Stimulated activated CD4-positive, alpha-beta T cell treated with anti-CD3 and anti-CD28 coated beads, Interleukin-1b, Interleukin-23, amount 100 ng/mL, for 1 hour (primary cell): ENCODE measurements around the gene IL17RD.
"Not testable (repeated sequence)": the region's sequence is repeated elsewhere in the genome, so short reads cannot be mapped to it uniquely, and the experiment has no call there.

Experiments
- DNase-seq, 2 donors: peaks; one replicate each; pipeline ENCODE4 v3.0.0-alpha.2; 2020; ENCODE audit warnings: low read depth in 2 of 2

IL17RD gene

GRCh38 chr3:57093489-57093888, 71.7 kb downstream of the IL17RD start:
- DNase-seq: no peak

DNA sequence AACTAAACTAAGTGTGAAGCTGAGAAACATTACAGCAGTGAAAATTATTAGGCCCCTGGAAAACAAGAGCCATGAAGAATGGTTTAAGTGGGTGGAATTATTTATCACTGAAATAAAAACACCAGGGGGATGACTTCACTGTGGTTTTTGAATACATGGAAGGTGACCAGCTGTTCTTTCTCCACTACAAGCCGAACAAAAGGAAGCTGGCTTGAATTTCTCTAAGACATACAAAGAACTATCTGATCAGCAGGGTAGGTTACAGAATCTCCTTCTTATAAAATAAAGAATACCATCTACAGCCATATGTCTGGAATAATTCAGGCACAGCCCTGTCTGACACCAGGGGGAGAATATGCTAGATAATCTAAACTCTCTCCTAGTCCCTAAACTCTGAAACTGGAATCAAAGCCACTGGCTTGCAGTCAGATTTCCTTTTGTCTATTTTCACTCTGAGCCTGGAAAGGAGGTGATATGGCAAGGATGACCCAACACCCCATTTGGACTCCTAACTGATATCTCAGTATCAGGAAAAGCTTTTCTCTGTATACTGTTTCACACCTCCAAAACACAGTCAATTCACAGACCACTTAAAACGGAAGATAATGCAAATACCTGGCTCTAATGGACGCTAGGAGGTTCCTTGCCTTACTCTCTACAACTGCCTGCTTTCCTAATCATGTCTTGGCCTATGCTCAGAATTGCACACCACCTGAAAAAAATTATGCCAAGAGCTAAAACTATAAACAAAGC, 73.5 kb downstream of the IL17RD start:
- no peak for DNase-seq

DNA sequence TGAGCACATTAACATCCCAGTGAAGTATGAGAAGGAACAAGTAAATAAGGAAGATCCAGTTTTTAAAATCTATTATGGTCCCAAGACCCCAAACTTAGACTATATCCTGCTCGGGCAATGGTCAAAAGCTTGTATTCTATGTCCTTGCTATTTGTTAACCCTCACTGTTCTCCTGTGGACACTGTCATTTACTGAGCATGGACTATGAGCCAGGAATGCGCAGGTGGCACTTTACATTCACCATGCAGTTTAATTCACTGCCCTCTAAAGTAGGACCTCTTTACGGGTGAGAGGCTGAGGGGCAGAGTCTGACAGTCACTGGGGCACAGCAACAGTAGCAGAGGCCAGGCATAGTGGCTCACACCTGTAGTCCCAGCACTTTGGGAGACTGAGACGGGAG, 76.1 kb downstream of the IL17RD start:
- no peak for DNase-seq

DNA sequence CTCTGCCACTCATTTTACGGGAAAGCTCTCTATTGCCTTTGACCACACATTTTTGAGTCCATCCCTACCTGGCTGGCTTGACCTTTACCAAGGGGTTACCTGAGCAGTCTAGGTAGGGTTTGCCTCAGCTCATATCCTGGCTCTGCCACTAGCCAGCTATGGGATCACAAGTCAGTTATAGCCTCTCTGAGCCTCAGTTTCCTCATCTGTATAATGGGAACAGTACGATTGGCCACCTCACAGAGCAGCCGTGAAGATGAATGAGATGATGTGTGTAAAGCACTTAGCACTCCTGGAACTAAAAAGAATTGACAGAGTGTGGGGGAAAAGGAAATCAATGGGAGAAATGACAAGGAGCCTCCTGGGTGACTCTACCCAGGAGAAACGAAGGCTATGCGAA, 76.7 kb downstream of the IL17RD start:
- DNase-seq: no peak

DNA sequence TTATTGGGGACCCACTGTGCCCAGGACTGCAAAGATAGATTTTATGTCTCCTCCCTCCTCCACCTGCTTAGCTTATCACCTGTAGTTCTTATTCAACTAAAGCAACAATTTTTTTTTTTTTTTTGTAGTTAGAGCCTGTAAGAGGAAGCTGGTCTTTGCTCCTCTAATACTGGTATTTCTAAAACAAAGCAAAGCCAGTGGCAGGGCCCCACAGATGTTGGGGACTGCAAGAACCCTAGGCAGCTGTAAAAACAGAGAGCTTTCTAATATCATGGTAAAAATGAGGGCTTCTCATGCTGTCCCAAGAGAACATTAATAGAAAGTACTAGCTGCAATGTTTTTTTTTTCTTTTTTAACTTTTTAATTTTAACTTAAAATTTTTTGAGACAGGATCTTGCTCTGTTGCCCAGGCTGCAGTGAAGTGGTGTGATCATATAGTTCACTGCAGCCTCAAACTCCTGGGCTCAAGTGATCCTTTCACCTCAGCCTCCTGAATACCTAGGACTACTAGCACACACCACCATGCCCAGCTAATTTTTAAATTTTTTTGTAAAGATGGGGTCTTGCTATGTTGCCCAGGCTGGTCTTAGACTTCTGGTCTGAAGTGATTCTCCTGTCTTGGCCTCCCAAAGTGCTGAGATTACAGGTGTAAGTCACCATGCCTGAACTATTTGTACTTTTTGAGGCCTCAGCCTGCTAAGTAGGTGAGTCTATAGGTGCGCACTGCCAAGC, 77.6 kb downstream of the IL17RD start:
- no peak for DNase-seq

GRCh38 chr3:57086201-57086600, 79.0 kb downstream of the IL17RD start:
- DNase-seq: no peak

DNA sequence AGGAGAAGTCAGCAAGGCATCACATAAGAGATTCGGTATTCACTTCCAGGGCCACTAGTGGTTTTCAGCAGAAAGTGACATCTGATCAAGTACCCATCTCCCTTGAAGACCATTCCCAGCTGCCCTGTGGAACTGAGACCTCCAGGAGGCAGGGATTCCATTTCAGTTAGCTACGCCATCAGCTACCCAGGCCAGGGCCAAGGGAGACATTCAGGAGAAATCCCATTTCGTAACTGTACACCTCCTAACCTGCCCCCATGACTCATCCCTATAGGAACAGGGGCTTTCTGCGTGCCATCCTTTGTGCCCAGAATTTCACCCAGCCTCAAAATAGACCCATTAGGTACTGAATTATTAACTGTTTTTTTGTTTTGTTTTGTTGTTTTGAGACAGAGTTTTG, 79.9 kb downstream of the IL17RD start:
- no peak for DNase-seq

- DNase-seq: not testable (repeated sequence)
These were observed 81.7 kb downstream of the IL17RD start for GRCh38 chr3:57083266-57083995.

- no peak for DNase-seq
These were observed 82.7 kb downstream of the IL17RD start for GRCh38 chr3:57082481-57082880.

GRCh38 chr3:57081173-57081572, 84.0 kb downstream of the IL17RD start:
- DNase-seq: no peak

DNA sequence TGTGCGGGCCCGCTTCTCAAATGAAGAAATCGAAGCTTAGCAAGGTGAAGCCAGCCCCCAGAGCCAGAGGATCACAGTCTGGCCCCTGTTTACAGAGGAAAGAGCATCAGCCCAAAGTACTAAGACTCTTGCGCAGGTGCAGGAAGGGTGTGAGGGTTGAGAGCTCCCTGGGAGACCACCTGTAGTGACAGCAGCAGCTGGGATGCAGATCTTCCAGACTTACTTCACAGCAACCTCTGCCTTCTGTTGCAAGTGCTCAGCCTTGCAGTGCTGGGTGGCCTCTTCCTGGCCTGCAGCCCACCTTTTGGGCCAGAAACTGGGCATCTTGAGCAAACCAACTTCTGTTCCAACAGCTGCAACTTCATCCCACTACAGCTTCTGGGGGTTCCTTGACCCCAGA, 85.0 kb downstream of the IL17RD start:
- no peak for DNase-seq

- DNase-seq: no peak
These were observed 85.7 kb downstream of the IL17RD start for GRCh38 chr3:57079474-57079831.

GRCh38 chr3:57078635-57079473, 86.3 kb downstream of the IL17RD start:
- DNase-seq: no peak

DNA sequence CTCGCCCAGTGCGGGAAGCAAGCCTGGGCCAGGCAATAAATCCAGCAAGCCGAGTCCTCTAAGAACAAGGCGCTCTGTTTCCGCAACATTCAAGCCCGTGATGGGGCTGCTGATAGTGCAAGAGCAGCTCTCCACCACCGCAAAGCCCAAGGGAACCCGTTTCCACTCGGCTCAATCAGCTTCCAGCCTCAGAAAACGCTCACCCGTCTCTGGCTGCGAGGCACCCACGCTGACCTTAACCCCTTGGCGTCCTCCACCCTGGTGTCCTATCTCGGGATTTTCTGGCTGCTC, 86.9 kb downstream of the IL17RD start:
- DNase-seq: no peak

DNA sequence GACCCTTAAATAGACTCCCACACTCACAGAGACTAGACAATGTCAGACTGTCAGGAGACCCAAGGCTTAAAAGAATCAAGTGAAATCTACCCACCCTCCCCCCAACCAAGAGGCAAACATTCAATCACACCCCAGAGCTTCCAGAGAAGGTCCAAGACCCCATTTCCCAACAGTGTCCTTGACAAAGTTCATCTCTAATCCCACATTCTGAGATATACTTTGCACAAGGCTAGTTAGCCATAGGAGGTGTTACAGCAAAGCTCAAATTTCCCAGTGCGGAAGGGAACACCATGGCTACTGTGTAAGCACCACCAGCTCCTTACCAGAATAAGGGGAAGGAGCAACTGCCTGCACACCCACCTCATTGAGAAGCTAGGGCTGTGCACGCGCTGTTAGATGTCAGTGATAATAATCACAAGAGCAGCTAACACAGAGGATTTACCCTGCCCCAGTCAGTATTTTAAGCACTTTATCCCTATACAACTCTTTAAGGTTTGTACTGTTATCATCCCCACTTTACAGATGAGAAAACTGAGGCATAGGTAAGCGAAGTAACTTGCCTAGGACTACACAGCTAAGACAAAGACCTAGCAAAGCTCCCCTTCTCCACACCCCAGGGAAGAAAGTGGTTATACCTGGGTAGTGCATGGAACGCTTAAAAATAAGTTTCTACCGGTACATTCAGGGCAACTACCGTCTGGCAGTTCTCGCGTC, 87.4 kb downstream of the IL17RD start:
- DNase-seq: no peak

DNA sequence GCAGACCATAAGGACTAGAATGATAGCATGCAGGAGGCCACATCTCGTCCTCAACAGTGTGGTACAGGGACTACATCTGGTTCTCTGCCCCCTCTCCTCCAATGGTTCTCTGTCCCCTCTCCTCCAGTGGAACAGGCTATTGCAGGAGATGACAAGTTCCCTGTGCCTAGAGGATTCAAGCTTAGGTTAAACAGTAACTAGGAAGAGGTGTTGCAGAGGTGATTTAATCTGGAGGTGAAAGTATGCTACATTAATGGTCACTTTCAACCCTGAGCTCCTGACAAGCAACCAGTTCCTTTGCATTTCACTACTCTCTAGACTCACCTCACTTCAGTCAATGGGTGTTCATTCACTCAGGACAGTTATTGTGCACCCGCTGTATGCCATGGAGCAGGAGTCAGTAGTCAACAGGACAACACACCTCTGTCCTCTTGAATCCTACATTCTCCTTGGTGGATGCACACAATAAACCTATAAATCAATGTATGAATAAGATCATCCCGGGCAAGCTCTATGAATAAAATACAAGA, 88.7 kb downstream of the IL17RD start:
- DNase-seq: no peak

DNA sequence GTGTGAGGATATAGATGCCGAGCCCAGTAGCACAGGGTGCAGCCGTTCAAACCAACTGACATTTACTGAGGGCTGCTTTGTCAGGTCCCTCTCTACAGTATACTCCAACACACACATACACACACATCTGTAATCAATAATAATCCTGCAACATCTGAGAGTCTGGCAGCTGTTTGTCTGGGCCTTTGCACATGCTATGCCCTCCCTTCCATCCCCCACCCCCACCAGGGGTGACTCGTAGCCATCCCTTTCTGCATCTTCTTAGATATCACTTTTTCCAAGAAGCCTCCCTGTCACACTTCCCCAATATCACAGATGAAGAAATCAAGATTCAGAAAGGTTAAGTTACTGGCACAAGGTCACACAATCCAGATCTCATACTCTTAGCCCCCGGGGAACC, 91.0 kb downstream of the IL17RD start:
- DNase-seq: no peak

- DNase-seq: no peak
These were observed 91.5 kb downstream of the IL17RD start for GRCh38 chr3:57073628-57074027.

GRCh38 chr3:57069503-57069902, 95.7 kb downstream of the IL17RD start:
- no peak for DNase-seq

DNA sequence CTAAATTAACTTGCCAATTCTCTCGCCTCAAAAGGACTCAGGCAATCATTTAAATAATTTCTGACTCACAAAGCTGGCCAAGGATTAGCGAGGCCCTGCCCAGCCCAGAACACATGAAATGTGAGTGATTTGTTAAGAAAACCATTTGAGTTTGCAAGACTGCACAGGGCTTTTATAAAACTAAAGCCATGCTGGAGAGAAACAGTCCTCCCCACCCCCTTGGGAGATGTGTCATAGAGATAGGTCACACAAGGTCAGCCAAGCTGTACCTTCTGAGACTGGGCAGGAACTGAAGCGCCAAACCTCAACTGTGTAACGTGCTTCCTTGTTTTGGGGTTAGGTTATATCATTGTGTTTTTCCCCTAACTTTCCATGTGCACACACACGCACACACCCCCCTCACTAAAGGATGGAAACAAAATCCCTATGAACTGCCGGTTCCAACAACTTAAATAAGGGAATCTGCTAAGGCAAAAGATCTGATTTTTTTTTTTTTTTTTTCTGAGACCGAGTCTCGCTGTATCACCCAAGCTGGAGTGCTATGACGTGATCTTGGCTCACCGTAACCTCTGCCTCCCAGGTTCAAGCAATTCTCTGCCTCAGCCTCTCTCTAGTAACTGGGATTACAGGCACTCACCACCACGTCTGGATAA, 96.6 kb downstream of the IL17RD start:
- no peak for DNase-seq

- DNase-seq: no peak
These were observed 98.7 kb downstream of the IL17RD start for GRCh38 chr3:57066471-57066870.
